GM23248 (cell line): ENCODE results near the gene P2RY8.

Source experiments
- EZH2 ChIP-seq: fragments of 200-600 bp; sonication (generic); IDR thresholded peaks from 2 replicates; pipeline ENCODE4 v1.6.1; 2018; ENCODE audit warnings: antibody characterized with exemption, mild to moderate bottlenecking; ENCODE audit not compliant: insufficient read depth, poor library complexity, severe bottlenecking
- EZH2phosphoT487 ChIP-seq: fragments of 200-600 bp; sonication (generic); IDR thresholded peaks from 2 replicates; pipeline ENCODE4 v1.6.1; 2018; ENCODE audit warnings: antibody characterized with exemption, moderate library complexity, mild to moderate bottlenecking, low read depth; ENCODE audit not compliant: insufficient read depth

DNA sequence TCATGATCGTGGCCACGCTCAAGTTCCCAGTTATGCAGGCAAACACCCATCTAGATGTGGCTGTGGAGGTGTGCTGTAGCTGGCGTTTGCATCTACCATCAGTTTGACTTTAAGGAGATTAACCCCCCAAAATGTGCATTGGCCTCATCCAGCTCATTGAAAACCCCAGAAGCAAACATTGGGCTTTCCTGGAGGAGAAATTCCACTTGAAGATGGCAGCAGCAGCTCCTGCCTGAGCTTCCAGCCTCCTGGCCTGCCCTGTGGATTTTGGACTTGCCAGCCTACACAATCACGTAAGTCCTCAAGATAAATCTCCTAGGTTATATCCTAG lies 114.9 kb downstream of the P2RY8 start:
- TF ChIP-seq EZH2phosphoT487 (no peak), EZH2 (no peak)
